ENCODE data around the gene ZNF485. TPM values are rescaled to one million over a fixed set of nuclear protein-coding genes. Genes with fewer than 3 reads are reported as not detected.
A peak's percentile ranks its signal among the peaks of the same experiment; 100 is the strongest.

ZNF485 gene
- polyA plus RNA-seq (2013, experiment 1 of 2), result 5.0 TPM
- 5.1 TPM for polyA plus RNA-seq (2013, experiment 2 of 2)

DNA sequence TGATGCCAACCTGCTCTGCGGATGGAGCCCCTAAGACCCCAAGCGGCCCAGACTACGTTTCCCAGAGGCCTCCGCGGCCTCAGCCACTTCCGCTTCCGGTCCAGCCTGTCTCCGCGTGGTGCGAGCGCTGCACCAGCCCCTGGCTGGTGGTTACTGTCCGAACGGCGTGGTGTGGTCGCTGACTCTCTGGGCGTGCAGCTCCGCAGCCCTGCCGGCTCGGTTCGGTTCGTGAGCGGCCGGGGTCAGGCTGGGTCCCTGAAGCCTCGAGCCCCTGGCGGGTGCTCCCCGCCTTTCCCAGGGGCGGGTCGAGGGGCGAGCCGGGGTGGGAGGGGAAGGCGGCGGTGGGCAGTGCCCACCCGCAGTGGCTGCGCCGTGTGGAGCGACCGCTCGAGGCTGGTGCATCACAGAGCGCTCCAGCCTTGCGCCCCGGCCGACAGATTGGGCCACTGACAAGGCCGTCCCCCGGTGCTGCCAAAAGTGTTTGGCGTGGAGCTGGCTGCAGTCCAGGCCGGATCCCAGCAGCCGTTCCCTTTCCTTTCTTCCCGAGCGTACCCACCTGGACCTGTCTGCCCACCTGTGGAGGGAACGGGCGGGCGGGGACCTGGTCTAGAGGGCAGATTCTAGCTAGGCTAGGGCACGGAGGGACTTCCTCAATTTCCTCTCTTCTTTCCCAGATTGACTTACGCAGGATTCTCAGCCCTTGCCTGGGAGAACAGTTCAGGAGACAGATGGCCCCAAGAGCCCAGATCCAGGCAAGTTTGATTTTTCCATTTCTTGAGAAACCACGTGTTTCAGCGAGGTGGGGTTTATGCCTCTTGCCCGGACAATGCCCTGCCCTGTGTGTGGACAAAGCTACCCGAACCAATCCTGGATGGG lies at the start of gene ZNF485:
Gene ZNF485 (plus strand): TSS at position 116 of the 876 bp plus-strand sequence. CDS start 613 bp downstream, at position 729.
- H3K4me3 ChIP-seq (ENCODE audit: low read length), result peak within 1 kb of the TSS; percentile 78
- no peak within 1 kb of the TSS for H3K27ac ChIP-seq (ENCODE audit: low read depth, low read length)
- 0 out of 2 replicates have a peak, but pooled peaks cover 2% of the 10 kb centered on the region for H3K9me3 ChIP-seq (ENCODE audit: insufficient read depth, low read depth, low read length)
- H3K36me3 ChIP-seq (ENCODE audit: insufficient read depth, low read length), result peaks cover 24% of the 10 kb centered on the region; the same call in 1 of the 2 replicates
- WGBS, result 5% methylated on average over 58 of the region's 58 CpGs
- peaks cover 6% of the 10 kb centered on the region; the same call in 1 of the 2 replicates for H3K27me3 ChIP-seq (ENCODE audit: insufficient read depth, low read length)
- peaks cover 5% of the 10 kb centered on the region for H3K4me1 ChIP-seq (ENCODE audit: insufficient read depth, low read length)
- H3K9ac ChIP-seq (ENCODE audit: low read depth, low read length), result peak within 1 kb of the TSS; percentile 69

DNA sequence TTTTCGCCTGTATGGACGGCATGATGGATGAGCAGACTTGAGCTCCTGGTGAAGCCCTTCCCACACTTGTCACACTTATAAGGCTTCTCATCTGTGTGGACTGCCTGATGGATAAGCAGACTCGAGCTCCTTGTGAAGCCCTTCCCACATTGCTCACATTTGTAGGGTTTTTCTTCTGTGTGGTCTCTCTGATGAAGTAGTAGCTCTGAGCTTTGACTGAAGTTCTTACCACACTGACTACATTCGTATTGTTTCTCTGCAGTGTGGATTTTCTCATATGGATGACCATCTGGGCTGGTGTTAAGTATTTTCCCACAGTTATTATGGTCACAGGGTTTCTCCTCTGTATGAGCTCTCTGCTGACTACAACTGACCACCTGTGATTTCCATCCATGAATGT lies 49.0 kb upstream of the ZNF485 start:
- H3K4me1 ChIP-seq (ENCODE audit: insufficient read depth, low read length), result no peaks in the 10 kb centered on the region
- H3K9ac ChIP-seq (ENCODE audit: low read depth, low read length), result no peak overlapping the region
- H3K27me3 ChIP-seq (ENCODE audit: insufficient read depth, low read length), result no peaks in the 10 kb centered on the region
- 89% methylated on average over 4 of the region's 4 CpGs for whole genome bisulfite sequencing
- peaks cover 78% of the 10 kb centered on the region for H3K9me3 ChIP-seq (ENCODE audit: insufficient read depth, low read depth, low read length)
- H3K27ac ChIP-seq (ENCODE audit: low read depth, low read length), result no peak overlapping the region
- H3K36me3 ChIP-seq (ENCODE audit: insufficient read depth, low read length), result peaks cover 74% of the 10 kb centered on the region
- no peak overlapping the region for H3K4me3 ChIP-seq (ENCODE audit: low read length)

DNA sequence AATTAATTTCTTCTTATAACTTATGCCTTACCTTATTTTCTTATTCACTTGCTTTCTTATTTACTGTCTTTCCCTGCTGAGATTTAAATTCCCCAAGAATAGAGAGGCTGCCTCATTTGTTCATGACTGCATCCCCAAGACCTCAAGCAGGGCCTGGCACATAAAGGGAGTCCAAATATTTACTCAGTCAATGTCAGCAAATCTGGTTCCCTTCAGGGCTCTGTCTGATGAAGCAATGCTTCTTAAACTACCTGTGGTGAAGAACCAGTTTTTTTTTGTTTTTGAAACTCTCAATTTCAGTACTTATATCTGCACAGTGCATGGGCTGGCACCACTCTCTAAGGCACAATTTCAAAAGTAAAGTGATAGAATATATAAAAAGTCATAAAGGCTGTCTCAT lies 36.6 kb upstream of the ZNF485 start:
- H3K4me3 ChIP-seq (ENCODE audit: low read length), result no peak overlapping the region
- peaks cover 12% of the 10 kb centered on the region for H3K27me3 ChIP-seq (ENCODE audit: insufficient read depth, low read length)
- no peak overlapping the region for H3K9ac ChIP-seq (ENCODE audit: low read depth, low read length)
- H3K36me3 ChIP-seq (ENCODE audit: insufficient read depth, low read length), result peaks cover 57% of the 10 kb centered on the region
- no peak overlapping the region for H3K27ac ChIP-seq (ENCODE audit: low read depth, low read length)
- peaks cover under 1% of the 10 kb centered on the region; the same call in 1 of the 2 replicates for H3K9me3 ChIP-seq (ENCODE audit: insufficient read depth, low read depth, low read length)
- H3K4me1 ChIP-seq (ENCODE audit: insufficient read depth, low read length), result peaks cover 8% of the 10 kb centered on the region

DNA sequence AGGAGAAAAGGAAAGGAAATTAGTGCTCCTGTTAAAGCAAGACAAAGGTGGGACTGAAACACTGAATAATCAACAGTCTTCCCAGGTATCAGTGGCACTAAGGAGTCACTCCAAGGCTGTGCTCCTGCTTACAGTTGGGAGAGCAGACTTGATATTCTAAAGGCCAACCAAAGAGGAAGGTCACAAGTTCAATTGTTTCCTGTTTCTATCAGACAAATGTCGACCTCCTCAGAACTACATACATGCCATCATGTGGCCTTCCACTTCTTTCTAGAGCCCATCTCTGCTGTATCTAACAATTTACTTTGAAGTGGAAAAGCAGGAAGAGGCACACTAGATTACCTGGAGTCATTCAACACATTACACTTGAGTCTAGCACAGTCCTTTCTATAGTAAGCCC lies 35.3 kb upstream of the ZNF485 start:
- peaks cover 9% of the 10 kb centered on the region; the same call in 1 of the 2 replicates for H3K9me3 ChIP-seq (ENCODE audit: insufficient read depth, low read depth, low read length)
- 88% methylated on average over 1 of the region's 1 CpG for WGBS

DNA sequence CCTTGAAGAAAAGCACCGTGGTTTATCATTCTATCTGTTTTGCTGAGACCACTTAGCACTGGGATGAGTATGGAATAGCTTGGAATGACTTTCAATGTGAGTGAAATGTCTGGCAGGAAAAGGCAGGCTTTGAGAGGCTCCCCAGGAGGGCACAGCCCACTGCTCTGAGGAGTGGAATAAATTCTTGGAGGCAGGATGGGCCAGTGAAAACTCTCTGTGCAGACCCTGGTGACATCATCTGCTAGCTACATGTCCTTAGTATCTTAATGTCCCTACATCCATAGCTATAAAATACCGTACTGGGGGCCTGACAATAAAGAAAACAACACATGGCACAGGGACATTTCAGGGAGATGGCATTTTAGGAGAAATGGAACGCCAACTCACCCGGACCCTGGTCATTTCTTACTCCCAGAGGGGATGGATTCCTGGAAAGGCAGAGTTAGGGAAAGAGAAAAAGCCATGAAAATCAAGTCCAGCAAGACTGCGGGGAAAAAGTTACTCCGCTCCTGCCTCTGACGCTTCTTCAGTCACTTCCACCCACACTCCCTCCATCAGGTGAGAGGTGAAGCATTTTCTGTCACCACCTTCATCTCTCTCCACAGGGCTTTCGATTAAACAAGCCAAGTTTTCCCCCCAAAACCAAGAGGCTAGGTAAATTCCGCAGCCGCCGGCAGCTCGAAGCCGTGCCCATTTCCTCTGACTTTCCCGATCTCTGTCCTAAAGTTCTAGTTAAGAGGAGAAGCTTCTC lies 32.8 kb upstream of the ZNF485 start:
- peak overlapping the region; percentile 67 for H3K9ac ChIP-seq (ENCODE audit: low read depth, low read length)
- H3K4me1 ChIP-seq (ENCODE audit: insufficient read depth, low read length), result peaks cover 8% of the 10 kb centered on the region
- peaks cover 9% of the 10 kb centered on the region; the same call in 1 of the 2 replicates for H3K9me3 ChIP-seq (ENCODE audit: insufficient read depth, low read depth, low read length)
- H3K4me3 ChIP-seq (ENCODE audit: low read length), result peak overlapping the region; percentile 62
- H3K36me3 ChIP-seq (ENCODE audit: insufficient read depth, low read length), result peaks cover 26% of the 10 kb centered on the region
- 67% methylated on average over 14 of the region's 14 CpGs for WGBS
- H3K27me3 ChIP-seq (ENCODE audit: insufficient read depth, low read length), result peaks cover 26% of the 10 kb centered on the region
- no peak overlapping the region for H3K27ac ChIP-seq (ENCODE audit: low read depth, low read length)

More for the DNA sequence above, 35.3 kb upstream of the ZNF485 start:
- H3K4me1 ChIP-seq (ENCODE audit: insufficient read depth, low read length), result peaks cover 8% of the 10 kb centered on the region
- H3K27ac ChIP-seq (ENCODE audit: low read depth, low read length), result no peak overlapping the region
- H3K4me3 ChIP-seq (ENCODE audit: low read length), result no peak overlapping the region
- no peak overlapping the region for H3K9ac ChIP-seq (ENCODE audit: low read depth, low read length)
- H3K36me3 ChIP-seq (ENCODE audit: insufficient read depth, low read length), result peaks cover 50% of the 10 kb centered on the region
- peaks cover 25% of the 10 kb centered on the region for H3K27me3 ChIP-seq (ENCODE audit: insufficient read depth, low read length)

DNA sequence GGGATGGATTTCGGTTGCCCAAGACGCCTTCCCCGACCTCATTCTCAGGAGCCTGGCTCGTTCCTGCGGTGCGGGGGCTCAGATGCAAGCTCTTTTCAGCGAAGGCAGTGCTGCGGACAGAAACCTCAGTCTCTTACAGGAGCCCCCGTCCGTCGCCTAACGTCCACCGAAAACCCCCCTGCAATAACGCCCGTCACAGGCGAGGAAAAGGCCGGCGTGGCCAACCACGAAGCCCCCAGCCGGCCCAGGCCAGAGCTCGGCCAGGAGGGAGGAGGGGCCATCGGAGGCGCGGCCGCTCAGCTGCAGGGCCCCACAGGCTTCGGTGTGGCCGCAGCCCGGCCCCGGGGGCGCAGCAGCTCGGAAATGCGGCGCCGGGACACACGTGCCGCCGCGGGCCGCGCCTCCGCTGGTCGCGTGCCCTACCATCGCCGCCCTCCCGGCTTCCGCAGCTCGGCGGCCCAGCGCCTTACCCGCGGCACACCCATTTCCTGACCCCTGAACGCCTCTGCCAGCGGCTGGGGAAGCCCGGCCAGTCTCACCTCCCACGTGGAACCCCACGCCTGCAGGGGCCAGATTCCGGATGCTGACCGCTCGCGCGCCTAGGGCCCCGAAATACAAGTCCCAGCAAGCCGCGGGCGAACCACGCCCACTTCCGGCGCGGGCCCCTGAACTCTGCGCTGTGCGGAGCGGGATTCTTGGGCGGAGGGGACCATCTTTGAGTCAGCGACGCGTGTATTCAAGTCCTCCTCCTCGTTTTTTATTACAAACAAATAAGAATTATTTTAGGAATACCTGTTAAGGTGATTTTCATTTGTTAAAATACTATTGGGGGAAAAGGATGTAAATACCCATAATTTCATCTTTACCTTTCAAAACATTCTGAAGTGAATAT lies 32.0 kb upstream of the ZNF485 start, which contains the start of gene ZNF239:
Gene ZNF239 (minus strand): TSS at position 616 of the 892 bp plus-strand sequence. CDS start 16,537 bp downstream, outside the sequence.
- Histone ChIP-seq H3K4me3 (ENCODE audit: low read length) (peak within 1 kb of the TSS; percentile 62), H3K27me3 (ENCODE audit: insufficient read depth, low read length) (peaks cover 26% of the 10 kb centered on the region), H3K9me3 (ENCODE audit: insufficient read depth, low read depth, low read length) (peaks cover 9% of the 10 kb centered on the region; the same call in 1 of the 2 replicates), H3K4me1 (ENCODE audit: insufficient read depth, low read length) (peaks cover 8% of the 10 kb centered on the region), H3K9ac (ENCODE audit: low read depth, low read length) (peak within 1 kb of the TSS; percentile 67), H3K36me3 (ENCODE audit: insufficient read depth, low read length) (peaks cover 19% of the 10 kb centered on the region), H3K27ac (ENCODE audit: low read depth, low read length) (no peak within 1 kb of the TSS)
- 5% methylated on average over 77 of the region's 78 CpGs for WGBS

DNA sequence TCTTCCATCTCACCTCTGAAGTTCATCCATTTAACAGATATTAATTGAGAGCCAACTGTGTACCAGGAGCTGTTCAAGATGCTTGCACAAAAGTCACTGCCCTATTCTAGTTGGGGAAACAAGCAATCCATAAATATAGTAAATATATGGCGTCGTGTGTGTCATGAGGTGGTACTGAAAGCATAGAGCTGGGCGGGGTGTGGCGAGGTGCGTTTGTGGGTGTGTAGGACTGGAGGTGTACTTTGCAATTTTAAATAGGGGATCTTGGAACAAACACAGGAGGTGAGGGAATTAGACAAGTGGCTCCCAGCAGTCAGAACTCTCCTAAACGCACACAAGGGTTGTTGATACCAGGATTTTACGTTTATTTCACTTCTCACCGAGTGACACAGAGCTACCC lies 31.3 kb upstream of the ZNF485 start:
- H3K27ac ChIP-seq (ENCODE audit: low read depth, low read length), result no peak overlapping the region
- 92% methylated on average over 8 of the region's 8 CpGs for WGBS
- H3K4me3 ChIP-seq (ENCODE audit: low read length), result peak overlapping the region; percentile 62
- H3K27me3 ChIP-seq (ENCODE audit: insufficient read depth, low read length), result peaks cover 26% of the 10 kb centered on the region
- peaks cover 9% of the 10 kb centered on the region; the same call in 1 of the 2 replicates for H3K9me3 ChIP-seq (ENCODE audit: insufficient read depth, low read depth, low read length)
- peaks cover 8% of the 10 kb centered on the region for H3K4me1 ChIP-seq (ENCODE audit: insufficient read depth, low read length)
- H3K9ac ChIP-seq (ENCODE audit: low read depth, low read length), result no peak overlapping the region
- peaks cover 13% of the 10 kb centered on the region for H3K36me3 ChIP-seq (ENCODE audit: insufficient read depth, low read length)

DNA sequence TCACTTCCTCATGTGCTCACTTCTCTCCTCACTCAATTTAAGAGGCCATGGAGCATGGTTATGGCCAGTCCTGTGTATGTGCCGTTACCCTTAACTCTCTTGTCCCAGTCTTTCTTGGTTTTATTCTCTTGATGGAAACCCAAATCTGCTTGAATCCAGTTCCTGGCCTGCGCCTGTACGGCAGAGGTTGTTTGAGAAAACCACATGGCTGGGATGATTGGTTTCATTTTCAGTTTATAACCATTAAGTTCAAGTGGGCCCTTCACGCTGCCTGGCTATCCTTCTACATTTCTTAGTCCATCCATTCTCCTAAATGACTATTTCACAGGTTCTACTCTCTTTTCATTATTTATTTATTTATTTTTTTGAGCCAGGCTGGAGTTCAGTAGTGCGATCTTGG lies 30.2 kb upstream of the ZNF485 start:
- Histone ChIP-seq H3K36me3 (ENCODE audit: insufficient read depth, low read length) (0 out of 2 replicates have a peak, but pooled peaks cover 3% of the 10 kb centered on the region), H3K27me3 (ENCODE audit: insufficient read depth, low read length) (peaks cover 29% of the 10 kb centered on the region), H3K9me3 (ENCODE audit: insufficient read depth, low read depth, low read length) (peaks cover 9% of the 10 kb centered on the region; the same call in 1 of the 2 replicates), H3K27ac (ENCODE audit: low read depth, low read length) (no peak overlapping the region), H3K4me3 (ENCODE audit: low read length) (no peak overlapping the region), H3K9ac (ENCODE audit: low read depth, low read length) (no peak overlapping the region), H3K4me1 (ENCODE audit: insufficient read depth, low read length) (peaks cover 8% of the 10 kb centered on the region)
- 94% methylated on average over 5 of the region's 5 CpGs for WGBS

DNA sequence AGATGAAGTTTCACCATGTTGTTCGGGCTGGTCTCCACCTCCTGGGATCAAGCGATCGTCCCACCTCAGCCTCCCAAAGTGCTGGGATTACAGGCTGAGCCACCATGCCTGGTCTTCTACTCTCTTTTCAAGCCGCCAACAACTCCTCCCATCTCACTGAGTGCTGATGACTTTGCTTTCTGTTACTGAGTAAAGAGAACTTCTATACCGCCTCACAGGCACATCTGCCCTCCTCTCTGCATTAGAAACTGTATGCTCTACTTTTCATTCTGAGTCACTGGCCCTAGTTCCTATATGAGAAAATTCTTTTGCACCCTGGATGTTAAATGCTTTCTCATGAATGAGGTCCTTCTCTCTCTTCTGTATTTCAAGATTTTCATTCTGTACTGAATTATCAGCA lies 29.7 kb upstream of the ZNF485 start:
- Histone ChIP-seq H3K9ac (ENCODE audit: low read depth, low read length) (no peak overlapping the region), H3K4me3 (ENCODE audit: low read length) (no peak overlapping the region), H3K27me3 (ENCODE audit: insufficient read depth, low read length) (peaks cover 29% of the 10 kb centered on the region), H3K9me3 (ENCODE audit: insufficient read depth, low read depth, low read length) (peaks cover 9% of the 10 kb centered on the region; the same call in 1 of the 2 replicates), H3K36me3 (ENCODE audit: insufficient read depth, low read length) (no peaks in the 10 kb centered on the region), H3K4me1 (ENCODE audit: insufficient read depth, low read length) (peaks cover 8% of the 10 kb centered on the region), H3K27ac (ENCODE audit: low read depth, low read length) (no peak overlapping the region)
- WGBS, result 88% methylated on average over 5 of the region's 5 CpGs

DNA sequence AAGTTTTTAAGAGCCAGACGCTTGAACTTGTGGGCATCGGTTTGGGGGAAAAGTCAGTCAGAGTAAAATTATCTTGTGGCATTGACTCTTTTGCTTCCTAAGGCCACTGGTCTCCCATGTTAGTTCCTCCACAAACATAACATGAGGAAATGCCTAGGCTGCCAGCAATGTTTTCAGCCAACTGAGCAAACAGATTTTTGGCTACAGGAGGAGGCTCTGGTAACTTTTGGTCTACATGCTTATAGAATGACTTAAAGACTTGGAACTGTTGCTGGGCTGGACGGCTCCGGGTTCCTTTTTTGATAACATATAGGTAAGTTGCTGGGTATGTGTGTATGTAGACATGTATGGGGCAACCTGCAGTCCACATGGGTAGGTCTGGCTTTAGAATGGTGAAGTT lies 22.2 kb upstream of the ZNF485 start:
- Histone ChIP-seq H3K27me3 (ENCODE audit: insufficient read depth, low read length) (peaks cover 3% of the 10 kb centered on the region; the same call in 1 of the 2 replicates), H3K9me3 (ENCODE audit: insufficient read depth, low read depth, low read length) (no peaks in the 10 kb centered on the region), H3K4me3 (ENCODE audit: low read length) (no peak overlapping the region), H3K4me1 (ENCODE audit: insufficient read depth, low read length) (no peaks in the 10 kb centered on the region), H3K36me3 (ENCODE audit: insufficient read depth, low read length) (no peaks in the 10 kb centered on the region), H3K27ac (ENCODE audit: low read depth, low read length) (no peak overlapping the region), H3K9ac (ENCODE audit: low read depth, low read length) (no peak overlapping the region)
- 90% methylated on average over 4 of the region's 4 CpGs for WGBS
